IPS DF 19.7 (cell line): Measurements from ENCODE around the gene AQP12A.
"Not testable (repeated sequence)": the region's sequence is repeated elsewhere in the genome, so short reads cannot be mapped to it uniquely, and the experiment has no call there.

ENCODE experiments used
- DNase-seq: peaks from one replicate; pipeline ENCODE4 v3.0.0-alpha.2; 2013; ENCODE audit warnings: low read depth, low spot score

Gene AQP12A

DNA sequence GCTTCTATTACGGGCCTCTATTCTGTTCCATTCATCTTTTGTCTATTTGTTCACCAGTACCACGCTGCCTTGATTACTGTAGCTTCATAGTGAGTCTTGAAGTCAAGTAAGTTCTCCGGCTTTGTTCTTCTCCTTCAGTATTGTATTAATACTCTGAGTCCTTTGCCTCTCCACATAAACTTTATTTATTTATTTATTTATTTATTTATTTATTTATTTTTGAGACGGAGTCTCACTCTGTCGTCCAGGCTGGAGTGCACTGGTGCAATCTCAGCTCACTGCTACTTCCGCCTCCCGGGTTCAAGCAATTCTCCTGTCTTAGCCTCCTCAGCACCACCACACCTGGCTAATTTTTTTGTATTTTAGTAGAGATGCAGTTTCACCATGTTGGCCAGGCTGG, 31.8 kb upstream of the AQP12A start:
- DNase-seq: not testable (repeated sequence)

DNA sequence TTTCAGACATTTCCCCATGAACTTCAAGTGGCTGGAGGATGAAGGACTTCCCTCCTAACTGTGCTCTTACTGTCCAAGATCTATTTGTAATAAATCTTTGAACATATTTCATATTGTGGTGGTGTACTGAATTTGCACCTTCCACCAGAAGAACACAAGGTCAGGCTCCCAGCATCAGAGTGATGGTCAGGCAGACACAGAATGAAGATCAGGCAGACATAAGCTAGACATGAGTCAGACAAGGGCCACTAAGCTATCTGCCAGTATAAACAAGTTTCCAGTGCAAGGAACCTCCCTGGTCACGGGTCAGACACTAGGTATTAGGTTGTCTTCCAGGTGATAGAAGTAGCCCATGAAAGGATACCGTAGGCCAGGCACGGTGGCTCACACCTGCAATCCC, 29.0 kb upstream of the AQP12A start:
- no peak for DNase-seq

DNA sequence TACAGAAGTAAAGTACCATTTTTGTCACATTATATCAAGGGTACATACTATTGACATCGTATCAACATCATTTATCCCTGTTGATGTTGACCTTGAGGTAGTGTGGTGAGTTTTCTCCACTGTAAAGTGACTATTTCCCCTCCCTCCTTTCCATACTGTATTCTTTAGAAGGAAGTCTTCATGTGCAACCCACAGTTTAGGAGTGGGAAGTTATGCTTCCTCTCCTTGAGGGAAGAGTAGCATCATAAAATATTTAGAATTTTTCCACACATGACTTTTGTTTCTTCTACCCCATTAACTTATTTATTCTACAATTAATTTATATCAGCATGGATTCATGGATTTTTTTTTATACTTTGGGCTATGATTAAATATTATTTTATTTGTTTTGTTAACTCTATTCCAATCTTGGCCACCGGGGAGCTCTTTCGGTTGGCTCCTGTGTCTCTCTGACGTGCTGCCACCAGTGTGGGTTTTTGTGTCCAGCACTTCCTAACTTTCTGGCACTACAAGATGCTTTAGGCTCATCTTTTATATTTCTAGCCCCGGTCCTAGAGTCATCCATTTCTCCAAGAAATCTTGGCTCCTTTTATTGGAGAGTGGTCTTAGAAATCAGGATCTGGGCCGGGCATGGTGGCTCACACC, 28.0 kb upstream of the AQP12A start:
- DNase-seq: no peak

DNA sequence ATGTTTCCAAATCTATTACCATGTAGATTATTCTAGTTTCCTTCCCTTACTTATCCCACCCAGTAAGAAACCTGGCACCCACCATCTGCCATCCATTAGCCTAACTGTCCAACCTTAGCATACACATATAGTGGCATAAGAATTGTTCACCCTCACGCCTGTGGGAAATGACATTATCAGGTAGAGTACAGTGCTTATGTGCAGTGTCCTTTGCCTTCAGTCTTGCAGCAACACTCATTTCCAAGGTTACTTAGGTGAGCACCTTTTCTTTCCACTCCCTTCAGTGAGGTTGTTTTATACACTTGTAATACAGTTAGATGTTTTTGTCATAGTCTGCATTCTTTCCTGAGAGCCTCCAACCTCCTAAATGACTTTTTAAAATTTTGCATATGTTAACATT, 27.0 kb upstream of the AQP12A start:
- no peak for DNase-seq

DNA sequence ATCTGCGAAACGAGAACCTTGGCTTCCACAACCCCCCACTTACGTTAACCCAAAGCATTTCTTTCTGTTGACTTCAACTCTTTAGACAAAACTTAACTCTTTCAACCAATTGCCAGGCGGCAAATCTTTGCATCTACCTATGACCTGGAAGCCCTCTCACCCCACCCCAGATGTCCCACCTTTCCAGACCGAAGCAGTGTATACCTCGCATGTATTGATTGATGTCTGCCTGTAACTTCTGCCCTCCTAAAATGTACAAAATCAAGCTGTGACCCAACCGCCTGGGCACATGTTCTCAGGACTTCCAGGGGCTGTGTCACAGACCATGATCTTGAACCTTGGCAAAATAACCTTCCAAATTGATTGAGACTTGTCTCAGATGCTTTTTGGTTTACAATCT, 21.3 kb upstream of the AQP12A start:
- DNase-seq: no peak

DNA sequence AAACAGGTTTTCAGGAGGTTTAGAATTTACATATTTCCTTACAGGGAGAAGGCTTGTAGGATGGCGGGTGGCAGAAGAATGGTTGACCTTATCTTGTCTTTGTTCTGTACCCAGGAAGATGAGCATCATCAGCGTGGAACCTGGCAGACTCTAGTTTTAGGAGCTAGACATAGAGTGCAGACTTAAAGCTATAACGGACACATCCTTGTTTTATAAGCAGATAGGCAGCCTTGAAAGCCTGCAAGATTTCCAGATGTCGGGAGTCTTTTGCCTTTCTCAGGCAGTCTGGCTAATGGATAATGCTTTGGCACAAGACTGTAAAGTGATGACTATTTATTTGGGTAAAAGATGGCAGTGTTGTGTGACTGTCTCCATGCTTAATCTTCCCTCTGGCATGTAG, 20.7 kb upstream of the AQP12A start:
- DNase-seq: no peak

DNA sequence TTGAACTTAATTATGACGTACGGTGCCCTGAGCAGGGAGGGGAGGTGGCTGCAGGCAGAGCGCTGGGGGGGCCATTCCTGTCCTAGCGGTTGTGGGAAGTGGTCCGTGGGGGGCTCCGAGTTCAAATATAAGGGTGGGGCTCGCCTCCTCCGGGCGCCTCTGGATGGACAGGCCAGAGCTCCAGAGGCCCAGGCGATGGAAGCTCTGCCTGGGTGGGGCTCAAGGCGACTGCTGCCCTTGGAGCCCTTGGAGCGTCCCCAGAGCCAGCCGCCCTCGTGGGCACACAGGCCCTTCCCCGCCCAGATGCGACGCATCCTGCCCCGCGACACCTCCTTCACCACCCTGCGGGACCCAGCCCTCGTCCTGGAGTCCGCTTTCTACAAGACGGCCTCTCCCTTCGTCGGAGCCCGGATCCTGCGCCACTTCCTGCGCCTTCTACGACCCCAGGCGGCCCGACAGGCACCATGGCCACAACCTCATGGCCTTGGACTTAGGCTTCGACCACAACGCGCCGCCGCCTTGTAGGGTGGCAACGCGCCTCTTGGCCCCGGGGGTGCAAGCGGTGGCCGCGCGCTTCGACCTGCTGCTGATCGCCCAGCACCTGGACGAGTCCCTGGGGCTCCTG, 19.5 kb upstream of the AQP12A start:
- no peak for DNase-seq

DNA sequence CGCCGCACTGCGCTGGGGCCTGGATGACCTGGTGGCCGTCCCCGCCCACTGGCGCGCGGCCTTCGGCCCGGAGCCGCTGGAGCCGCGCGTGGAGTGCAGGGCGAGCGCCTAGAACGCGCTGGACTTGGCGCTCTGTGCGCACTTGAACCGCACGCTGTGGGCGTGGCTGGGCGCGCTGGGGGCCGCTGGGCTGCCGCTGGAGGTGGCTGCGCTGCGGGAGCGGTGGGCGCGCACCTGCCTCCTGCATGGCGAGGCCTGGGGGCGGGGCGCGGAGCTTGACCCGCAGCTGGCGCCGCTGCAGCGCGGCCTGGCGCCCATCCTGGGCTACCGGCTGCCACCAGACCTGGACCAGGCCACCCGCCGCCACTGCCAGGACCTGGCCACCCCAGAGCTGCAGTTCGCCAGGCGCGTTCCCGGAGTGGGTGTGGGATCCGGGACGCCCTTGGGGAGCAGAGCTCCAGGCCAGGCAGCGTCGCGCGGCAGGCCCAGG, 18.9 kb upstream of the AQP12A start:
- no peak for DNase-seq

DNA sequence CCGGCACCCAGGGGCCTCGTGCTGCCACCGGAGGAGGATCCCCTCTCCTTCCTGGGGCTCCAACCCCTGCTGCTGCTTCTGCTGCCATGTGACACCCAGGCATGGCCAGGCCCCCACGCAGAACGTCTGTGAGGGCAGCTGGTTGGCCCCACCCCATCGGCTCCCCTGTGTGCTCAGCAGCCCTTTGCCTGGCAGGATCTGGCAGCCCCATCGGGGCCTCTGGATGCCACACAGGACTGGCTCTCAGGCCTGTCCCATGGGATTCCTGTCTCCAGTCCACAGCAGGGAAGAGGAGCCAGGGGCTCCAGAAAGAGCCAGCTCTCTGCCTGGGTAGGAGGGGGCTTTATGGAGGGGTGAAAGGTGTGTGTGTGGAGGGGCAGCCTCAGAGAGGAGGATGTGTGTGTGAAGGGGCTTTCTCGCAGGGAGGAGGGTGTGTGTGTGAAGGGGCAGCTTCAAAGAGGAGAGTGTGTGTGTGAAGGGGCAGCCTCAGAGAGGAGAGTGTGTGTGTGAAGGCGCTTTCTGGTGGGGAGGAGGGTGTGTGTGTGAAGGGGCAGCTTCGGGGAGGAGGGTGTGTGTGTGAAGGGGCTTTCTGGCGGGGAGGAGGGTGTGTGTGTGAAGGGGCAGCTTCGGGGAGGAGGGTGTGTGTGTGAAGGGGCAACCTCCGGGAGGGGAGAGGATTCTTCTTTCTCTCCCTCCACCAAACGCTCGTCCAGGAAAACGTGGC, 17.0 kb upstream of the AQP12A start:
- not testable (repeated sequence) for DNase-seq

DNA sequence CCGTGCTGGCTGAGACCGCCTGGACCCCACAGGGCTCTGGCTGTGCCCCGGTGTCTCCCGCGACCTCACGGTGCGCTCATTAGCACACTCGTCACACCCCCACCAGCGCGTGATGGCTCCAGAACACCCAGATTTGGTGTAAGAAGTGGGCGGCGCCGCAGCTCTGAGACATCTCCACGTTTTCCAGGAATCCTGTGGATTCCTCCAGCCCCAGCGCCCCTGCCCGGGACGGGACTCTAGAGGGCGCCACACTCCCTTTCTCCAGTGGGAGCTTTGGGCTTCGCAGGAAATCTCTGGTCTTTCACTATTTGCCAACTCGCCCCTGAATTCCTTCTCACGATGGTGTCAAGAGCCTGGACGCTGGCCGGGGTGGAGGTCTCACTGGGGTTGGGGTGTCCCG, 16.3 kb upstream of the AQP12A start:
- DNase-seq: not testable (repeated sequence)

DNA sequence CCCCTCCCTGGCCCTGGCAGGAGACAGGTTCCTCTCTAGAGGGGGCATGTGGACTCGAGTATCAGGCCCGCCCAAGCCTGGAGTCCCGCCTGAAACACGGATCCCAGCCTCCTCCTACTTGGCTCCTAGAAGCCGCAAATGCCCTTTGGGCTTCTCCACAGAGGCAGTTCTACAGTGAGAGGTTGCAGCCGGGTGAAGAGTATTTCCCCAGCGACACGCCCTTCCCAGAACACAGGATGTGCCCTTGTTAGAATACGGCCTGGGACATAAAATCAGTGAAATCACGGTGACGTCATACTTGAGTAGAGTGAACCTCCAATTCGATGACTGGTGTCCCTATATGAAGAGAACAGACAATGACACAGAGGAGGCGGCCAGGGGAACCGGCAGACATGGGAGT, 13.6 kb upstream of the AQP12A start:
- DNase-seq: not testable (repeated sequence)

DNA sequence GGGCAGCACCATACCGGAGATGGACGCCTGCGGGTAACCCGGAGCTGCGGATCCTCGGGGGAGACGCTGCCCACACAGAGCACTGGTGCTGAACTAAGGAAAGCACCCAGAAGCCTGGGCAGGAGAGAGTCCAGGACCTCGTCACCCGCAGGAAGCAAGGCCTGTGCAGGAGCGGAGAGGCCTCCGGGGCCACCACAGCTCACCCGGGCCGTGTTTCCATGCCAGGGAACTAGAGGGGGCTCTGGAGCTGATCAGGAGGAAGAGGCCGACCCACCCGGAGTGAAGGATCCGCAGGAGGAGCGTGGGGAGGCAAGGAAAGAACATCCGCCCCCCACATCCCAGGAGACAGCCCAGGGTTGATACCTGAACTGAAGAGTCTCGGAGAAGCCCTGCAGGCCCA, 12.8 kb upstream of the AQP12A start:
- DNase-seq: not testable (repeated sequence)

DNA sequence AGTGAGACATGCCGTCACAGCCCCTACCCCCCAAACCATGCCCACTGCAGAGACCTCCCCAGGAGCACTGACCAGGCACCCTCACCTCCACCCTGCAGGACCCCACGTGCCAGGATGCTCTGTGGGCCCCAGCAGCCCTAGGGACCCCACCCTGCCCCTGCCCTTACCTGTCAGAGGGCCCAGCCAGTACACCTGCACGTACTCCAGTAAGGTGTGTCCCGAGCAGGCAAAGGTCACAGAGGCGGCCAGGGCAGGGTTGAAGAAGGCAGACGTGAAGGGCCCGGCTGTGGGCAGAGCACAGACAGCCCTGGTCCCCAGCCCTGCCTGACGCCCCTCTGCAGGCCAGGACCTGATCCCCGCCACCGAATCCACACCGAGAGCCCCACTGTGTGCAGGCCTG, 11.5 kb upstream of the AQP12A start:
- not testable (repeated sequence) for DNase-seq

DNA sequence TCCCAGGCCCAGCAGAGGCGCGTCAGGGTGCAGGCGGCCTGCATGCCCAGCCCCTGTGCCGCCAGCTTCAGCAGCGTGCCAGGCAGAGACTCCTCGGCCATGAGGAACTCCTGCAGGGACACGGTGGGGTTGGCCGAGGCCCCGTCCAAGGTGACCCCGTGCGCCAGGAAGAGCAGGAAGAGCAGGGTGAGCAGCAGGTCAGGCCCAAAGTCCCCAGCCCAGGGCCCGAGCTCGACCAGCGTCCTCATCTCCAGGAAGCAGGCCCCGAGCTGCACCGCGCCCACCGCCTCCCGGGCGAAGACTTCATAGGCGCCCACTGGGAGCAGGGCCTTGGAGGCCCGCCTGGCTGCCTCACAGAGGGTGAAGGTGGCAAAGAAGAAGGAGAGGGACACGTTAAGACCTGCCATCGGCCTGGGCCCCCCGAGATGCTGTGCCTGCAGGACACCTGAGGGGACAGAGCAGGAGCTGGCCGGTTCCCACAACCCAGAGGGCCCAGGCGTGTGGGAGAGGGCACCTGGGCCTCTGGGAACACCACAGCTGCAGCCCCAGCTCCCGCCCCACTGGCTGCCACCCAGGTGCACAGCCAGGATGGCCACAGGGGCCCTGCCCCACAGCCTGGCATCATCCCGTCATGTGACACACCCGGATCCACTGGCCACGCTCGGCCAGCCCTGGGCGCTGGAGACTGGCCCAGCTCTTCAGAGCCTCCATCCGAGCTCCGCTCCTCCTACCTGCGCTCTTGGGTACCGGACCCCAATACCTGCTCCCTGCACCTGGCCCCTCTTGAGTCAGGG, 9.0 kb upstream of the AQP12A start, which contains the start of gene AQP12B:
Gene AQP12B, minus strand, starts transcription at position 455 of the 794 bp plus-strand sequence. Its CDS starts 48 bp downstream, at position 407.
- not testable (repeated sequence) for DNase-seq

DNA sequence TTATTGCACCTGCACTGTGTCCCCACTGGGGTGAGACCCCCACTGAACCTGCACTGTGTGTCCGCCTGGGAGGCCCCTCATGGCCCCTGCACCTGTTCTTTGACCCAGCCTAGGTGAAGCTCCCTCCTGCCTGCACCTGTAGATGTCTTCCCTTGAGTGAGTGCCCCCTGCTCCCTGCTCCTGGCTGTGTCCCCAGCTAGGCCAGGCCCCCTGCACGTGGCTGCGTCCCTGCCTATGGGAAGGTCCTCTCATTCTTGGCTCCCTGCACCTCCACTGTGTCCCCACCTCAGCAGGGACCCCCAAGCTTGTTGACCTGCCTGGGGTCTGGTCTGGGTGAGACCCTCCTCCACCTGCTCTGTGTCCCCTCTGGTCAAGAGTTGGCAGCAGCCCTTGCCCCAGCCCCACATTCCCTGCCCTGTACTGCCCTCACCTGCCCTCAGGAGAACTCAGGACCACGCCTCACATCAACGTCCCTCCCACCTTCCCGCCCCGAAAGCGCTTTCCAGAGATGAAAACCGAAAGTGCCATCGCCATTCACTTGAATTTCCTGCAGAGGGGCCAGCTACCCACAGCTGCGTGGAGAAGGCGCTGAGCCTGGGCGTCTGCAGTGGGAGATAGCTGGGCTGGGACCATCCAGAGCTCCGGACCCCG, 8.2 kb upstream of the AQP12A start:
- DNase-seq: not testable (repeated sequence)

DNA sequence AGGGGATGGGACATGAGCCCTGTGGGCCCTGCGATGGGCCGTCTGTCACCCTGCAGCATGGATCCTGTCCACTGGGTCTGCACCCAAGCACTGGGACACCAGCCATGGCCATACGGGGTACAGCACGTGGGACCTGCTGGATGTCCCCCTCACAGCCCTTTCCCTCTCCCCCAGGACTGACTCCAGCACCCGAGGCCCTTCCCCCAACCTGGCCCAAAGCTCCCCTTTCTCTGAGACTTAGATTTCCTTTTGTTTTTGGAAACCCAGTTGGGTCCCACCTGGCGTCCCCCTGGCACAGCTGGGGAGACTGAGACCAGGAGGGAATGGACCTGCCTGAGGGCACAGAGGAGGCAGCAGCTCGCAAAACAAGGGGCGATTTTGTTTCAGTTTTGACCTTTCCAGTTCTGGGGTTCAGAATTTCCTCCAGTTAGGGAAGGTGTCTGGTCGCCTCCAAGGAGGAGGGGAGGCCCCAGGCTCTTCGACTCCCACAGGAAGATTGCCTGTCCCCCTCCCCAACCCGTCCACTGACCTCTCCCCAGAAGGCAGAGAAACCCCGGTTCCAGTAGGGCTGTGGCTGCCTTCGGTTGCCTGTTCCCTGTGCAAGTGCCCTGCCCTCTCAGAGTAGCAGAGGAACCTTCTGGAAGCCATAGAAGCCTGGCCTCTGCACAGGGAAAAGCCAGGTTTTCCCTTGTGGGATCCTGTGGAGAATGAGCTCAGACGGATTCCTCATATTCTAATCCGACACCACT, 7.5 kb upstream of the AQP12A start:
- DNase-seq: not testable (repeated sequence)

DNA sequence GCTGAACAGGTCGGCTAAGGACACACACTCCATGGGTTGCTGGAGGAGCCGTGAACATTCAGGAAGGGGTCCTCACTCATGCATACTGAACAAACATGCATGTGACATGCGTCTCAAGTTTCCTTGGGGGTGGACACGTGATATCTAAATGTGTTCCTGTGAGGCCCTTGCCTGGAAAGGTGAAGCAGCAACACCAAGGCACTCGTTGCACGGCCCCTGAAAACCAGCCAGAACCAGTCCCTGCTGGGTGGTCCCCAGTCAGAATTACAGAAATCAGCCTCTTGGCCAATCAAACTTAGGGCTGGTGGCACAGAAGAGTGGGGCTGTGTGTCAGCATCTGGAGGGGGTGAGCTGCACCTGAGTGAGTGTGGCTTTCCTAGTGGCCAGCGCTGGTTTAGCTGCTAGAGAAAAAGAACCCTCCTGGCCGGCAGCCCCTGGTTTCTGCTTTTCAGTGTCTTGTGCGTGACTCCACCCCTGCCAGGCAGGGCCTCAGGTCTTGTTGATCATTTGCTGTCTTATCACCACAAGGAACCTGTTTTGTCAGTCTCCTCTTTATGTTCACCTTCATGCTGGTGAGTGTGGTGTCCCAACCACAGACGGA, 5.8 kb upstream of the AQP12A start:
- DNase-seq: no peak

DNA sequence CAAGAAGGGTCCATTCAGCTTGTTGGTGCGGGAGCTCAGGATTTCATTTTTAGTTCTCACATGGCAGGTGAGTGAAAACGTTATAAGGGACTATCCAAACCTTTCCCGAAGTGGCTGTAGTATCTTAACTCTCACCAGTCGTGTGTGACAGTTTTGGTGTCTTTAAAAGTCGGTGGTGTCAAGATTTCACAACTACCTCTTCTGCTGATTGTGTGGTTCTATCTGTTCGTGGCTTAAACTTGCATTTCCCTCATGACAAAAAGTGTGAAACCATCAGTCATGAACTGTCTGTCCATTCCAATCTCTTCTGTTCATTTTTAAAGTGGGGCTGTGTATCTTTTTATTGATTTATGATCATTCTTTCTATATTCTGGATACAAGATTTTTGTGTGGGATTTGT, 5.2 kb upstream of the AQP12A start:
- DNase-seq: no peak

DNA sequence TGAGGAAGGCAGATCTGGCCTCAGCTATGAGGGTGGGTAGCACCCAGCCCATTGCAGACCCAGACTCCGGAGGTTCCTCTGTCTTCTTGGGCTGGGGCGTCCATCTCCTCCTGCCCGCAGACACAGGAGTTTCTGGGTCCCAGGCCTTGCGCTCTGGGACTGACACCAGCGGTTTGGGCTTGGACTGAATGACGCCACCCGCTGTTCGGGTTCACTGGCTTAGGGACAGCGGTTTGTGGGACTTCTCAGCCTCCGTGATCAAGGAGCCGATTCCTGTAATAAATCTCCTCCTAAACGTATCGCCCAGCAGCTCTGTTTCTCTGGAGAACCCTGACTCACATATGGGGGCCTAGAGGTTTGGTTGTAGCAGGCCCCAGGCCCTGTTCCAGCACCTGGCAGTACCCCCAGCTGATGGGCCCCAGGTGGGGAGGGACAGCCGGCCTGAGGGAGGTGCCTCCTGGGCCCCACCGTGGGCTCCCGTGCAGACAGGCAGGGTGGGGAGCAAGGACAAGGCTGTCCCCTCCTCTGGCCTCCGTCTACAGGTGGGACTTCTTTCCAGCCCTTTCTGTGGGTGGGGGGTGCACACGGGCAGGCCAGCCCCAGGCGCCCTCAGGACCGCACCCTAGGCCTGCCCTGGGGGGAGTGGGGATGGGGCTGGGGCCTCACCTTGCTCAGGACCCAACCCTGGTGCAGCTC, 4.5 kb upstream of the AQP12A start:
- no peak for DNase-seq
